Measurements from ENCODE around the gene TCFL5.

The TCFL5 gene

GRCh38 chr20:62821726-62822210 is 39.9 kb downstream of the TCFL5 start:
- no peak for DNase-seq (ENCODE audit: low read depth)

DNA sequence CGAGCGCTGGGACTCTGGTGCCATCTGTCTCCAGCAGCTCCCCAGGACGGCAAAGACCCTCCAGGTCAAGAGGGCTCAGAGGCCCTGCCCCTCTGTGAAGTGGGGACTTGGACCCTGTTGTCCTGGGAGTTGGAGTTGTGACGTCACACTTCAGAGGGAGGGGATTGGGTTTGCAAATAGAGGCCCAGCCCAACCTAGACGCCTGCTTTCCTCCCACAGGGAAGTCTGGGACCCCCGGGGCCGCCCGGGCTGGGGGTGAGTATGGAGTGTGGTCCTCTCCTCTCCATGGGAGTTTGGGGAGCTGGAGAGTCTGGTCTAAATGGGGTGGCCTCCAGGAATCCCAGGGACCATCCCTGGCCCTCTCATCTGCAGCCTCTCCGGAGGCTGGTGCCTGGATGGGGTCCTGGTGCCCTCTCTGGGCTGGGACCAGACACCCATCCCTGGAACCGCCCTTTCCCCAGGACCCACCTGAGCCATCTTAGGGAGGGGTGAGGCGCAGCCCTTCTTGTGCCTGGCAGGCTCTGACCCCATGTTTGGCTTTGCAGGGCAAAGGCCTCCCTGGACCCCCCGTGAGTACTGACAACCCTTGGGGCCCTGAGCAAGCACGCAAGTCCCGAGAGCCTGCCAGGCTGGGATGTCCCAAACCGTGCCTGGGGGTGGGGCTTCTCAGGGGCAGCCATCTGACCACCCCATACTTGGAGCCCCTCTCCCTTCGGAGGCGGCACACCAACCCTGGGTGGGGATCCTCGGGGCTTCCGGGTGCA is 40.5 kb downstream of the TCFL5 start:
- DNase-seq (ENCODE audit: low read depth) = no peak

- DNase-seq (ENCODE audit: low read depth) = no peak
Observed at GRCh38 chr20:62820208-62820961, 41.2 kb downstream of the TCFL5 start.

- DNase-seq (ENCODE audit: low read depth) = no peak
Observed at GRCh38 chr20:62819494-62820174, 42.0 kb downstream of the TCFL5 start.

DNA sequence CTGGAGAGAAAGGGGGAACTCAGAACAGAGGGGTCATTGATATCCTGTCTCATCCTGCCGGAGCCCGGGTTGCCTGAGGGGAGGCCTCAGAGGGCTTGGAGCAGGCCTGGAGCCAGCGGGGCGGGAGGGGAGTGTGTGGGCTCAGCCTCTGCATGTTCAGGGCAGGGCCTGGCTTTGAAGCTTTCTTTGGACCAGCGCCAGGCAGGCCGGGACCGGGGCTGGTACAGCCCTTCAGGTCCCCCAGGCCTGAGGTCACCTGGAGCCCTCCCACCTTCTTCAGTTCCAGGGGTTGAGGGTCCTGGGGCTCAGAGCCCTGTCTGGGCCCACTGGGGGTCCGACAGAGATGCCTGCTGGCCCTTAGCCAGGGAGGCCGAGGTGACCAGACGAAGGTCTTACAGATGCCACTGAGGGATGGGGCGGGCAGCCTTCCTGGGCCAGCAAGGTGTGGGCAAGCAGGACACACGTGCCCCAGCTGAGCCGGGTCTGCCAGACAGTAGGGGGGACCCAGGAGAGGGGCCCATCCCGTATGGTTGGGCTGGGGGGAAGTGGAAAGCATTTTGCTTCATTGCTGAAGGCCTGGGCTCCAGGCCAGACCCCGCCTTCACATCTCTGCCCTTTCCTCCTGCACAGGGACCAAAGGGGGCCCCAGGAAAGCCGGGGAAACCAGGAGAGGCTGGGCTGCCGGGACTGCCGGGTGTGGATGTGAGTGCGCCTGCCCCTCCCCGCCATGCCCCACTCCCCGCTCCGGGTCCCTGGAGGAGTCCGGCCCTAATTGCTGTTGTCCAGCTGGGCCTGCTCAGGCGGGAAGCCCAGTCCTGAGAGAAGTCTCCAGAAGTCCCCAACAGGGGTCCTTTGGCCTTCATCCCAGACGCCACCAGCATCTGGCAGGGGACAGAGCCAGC is 42.8 kb downstream of the TCFL5 start:
- no peak for DNase-seq (ENCODE audit: low read depth)

- no peak for DNase-seq (ENCODE audit: low read depth)
Observed at GRCh38 chr20:62817975-62818591, 43.5 kb downstream of the TCFL5 start.

DNA sequence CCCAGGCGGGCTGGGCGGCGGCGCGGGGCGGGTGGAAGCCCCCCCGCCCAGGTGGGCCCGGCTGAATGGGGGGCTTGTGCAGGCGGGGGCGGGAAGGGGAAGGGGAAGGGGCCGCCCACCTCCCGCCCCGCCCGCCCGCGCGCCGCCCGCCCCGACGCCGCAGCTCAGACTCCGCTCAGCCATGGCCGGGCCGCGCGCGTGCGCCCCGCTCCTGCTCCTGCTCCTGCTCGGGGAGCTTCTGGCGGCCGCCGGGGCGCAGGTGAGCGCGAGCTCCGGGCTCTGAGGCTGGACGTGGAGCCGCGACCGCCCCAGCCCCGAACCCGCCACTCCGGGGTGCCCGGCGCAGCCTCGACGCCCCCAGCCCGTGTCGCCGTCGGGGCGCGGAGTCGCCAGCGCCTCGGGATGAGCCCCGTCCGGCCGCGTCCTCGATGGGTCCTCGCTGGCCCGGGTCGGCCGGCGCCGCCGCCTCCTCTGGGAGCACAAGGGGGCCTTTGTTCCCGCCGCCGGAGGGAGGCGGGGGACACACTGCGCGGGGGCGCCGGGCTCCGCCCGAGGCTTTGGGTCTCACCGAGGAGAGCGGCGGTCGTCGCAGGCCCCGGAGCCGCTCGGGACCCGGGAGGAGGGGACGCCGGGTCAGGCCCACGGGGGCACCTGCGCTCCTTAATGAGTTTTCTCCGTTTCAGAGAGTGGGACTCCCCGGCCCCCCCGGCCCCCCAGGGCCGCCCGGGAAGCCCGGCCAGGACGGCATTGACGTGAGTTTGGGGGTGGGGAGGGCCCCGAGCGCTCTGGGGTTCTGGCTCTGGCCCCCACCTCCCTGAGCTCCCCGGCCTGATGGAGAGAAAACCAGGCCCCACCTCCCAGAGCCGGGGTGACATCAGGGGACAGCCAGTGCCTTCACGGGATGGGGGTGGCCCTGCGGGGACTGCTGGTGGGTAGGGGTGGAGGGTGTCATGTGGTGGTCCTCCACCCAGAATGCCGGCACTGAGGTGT is 44.4 kb downstream of the TCFL5 start, which contains the start of gene COL9A3:
Gene COL9A3, plus strand, starts transcription at position 167 of the 990 bp plus-strand sequence. Its CDS starts 15 bp downstream, at position 182.
- DNase-seq (ENCODE audit: low read depth) = no peak

- no peak for DNase-seq (ENCODE audit: low read depth)
Observed at GRCh38 chr20:62816031-62816883, 45.4 kb downstream of the TCFL5 start.

- no peak for DNase-seq (ENCODE audit: low read depth)
Observed at GRCh38 chr20:62815066-62815991, 46.3 kb downstream of the TCFL5 start.

GRCh38 chr20:62814709-62815065 is 46.9 kb downstream of the TCFL5 start:
- no peak for DNase-seq (ENCODE audit: low read depth)

DNA sequence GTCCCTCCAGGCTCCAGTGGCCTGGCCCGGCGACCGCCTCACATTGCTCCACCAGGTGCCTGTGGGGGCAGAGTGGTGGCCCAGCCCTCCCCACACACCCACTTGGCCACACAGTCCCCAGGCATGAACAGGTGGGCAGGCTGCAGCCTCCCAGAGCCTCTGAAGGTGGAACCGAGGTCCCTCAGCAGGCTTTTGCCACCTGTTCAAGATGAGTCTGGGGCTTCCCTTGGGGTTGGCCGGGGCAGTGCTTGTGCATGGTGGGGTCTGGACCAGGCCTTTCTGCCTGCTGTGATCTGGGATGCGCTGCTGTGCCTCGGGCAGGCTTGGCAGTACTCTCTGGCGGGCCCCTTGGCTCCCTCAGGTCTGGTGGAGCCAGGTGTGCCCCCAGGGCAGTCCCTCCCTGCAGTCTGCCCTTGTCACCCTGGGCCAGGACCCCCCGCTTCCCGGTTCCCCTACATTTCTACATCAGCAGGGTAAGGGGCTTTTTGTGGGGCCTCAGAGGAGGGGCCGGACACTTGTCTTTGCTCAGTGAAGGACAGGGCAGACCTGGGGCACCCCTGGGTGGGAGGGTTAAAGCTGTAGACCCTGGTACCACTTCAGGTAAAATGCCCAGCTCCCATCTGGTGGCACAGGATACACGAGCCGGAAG is 47.4 kb downstream of the TCFL5 start:
- no peak for DNase-seq (ENCODE audit: low read depth)

- no peak for DNase-seq (ENCODE audit: low read depth)
Observed at GRCh38 chr20:62813588-62813987, 48.0 kb downstream of the TCFL5 start.

DNA sequence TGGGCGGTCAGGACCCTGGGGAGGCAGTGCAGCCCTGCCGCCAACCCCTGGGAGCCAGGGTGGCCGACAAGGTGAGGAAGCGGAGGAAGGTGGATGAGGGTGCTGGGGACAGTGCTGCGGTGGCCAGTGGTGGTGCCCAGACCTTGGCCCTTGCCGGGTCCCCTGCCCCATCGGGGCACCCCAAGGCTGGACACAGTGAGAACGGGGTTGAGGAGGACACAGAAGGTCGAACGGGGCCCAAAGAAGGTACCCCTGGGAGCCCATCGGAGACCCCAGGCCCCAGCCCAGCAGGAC is 48.8 kb downstream of the TCFL5 start:
- no peak for DNase-seq (ENCODE audit: low read depth)

DNA sequence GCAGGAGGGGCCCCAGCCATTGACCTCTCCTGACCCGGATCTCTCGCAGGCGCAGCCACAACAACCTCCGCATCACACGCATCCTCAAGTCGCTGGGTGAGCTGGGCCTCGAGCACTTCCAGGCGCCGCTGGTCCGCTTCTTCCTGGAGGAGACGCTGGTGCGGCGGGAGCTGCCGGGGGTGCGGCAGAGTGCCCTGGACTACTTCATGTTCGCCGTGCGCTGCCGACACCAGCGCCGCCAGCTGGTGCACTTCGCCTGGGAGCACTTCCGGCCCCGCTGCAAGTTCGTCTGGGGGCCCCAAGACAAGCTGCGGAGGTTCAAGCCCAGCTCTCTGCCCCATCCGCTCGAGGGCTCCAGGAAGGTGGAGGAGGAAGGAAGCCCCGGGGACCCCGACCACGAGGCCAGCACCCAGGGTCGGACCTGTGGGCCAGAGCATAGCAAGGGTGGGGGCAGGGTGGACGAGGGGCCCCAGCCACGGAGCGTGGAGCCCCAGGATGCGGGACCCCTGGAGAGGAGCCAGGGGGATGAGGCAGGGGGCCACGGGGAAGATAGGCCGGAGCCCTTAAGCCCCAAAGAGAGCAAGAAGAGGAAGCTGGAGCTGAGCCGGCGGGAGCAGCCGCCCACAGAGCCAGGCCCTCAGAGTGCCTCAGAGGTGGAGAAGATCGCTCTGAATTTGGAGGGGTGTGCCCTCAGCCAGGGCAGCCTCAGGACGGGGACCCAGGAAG is 49.3 kb downstream of the TCFL5 start:
- no peak for DNase-seq (ENCODE audit: low read depth)

DNA sequence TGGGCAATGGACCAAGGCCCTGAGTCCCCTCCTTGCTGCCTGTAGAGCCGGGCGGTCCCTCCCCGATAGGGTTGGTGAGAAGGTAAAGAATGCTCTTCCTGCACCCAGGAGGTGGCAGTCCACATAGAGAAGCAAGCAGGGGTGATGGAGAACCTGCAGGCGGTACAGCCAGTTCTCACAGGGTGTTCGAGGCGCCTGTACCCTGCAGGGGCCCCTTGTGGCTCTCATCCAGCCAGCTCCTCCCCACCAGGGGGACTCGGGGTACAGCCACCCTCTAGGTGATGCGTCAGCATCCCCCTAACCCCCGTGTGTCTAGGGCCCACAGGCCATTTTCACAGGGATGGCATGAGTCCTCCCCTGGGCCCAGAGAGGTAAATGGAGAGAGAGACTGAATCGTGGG is 49.9 kb downstream of the TCFL5 start:
- no peak for DNase-seq (ENCODE audit: low read depth)

DNA sequence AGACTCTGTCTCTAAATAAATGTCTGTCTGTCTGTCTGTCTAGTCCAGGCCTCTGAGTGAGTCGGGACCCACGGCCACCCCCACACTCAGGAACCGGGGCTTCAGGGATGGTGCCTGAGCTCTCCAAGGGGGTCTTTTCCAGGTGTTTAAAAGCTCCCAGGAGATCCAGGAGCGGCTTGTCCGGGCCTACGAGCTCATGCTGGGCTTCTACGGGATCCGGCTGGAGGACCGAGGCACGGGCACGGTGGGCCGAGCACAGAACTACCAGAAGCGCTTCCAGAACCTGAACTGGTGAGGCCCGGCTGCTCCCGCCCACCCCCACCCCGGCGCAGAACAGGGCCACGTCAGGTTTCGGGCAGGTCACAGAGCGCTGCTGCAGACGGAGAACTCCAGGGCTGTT is 50.3 kb downstream of the TCFL5 start:
- no peak for DNase-seq (ENCODE audit: low read depth)
